GM10847 (cell line): ENCODE measurements around the gene POLR3H.

ENCODE experiments used
- POLR2A ChIP-seq: IDR thresholded peaks from 2 replicates; pipeline ENCODE4 v1.6.1; 2011; ENCODE audit not compliant: insufficient read length; ENCODE audit errors: extremely low read depth

Gene POLR3H

DNA sequence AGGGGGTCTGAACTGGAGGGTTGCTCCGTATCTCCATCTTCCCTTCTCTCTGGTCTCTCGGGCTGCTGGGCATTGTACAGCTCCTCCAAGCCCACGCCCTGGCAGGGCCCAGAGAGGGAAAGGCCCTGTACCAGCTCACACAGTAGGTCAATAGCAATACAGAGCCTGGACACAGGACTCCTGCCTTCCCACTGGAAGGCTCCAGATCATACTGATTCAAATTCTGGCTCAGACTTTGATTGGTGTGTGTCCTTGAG, 23.2 kb upstream of the POLR3H start:
- no peak for TF ChIP-seq POLR2A

DNA sequence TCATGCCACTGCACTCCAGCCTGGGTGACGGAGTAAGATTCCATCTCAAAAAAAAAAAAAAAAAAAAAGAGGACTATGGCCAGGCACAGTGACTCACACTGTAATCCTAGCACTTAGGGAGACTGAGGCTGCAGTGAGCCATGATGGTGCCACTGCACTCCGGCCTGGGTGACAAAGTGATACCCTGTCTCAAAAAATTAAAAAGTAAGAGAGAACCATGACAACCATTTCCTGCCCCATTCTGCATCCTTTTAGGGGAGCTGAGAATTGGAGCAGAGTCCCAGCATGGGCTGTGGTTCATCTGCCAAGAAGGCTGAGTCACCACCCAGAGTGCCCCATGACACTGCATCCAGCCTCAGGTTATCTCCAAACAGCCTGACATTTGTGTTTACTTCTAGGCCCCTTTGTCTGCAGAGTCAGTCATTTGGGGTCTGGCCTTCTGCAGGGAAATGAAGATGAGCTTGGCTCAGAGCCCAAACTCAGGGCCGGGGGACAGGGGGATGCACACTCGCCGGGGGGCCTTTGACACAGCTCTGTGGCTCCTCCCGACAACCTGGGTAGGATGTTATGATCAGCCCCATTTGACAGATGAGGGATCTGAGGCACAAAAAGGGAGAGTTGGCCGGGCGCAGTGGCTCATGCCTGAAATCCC, 21.3 kb upstream of the POLR3H start:
- no peak for TF ChIP-seq POLR2A

DNA sequence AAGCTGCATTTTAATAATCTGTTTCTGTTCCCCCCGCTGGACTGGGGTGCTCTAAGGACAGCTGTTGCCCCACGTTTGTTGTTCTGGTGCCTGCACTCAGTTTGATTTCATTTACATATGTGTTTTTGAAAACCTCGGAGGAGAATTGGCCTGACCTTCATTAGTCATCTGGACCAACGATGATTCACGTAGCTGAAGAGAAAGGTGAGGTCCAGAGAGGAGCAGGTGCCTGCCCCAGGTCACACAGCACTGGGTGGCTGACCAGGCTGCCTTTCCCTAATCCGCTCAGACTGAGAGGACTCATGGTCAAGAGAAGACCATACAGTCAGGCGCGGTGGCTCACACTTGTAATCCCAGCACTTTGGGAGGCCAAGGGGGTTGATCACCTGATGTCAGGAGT, 20.3 kb upstream of the POLR3H start:
- TF ChIP-seq POLR2A, result no peak

GRCh38 chr22:41563051-41563711, 18.9 kb upstream of the POLR3H start:
- TF ChIP-seq POLR2A, result no peak

DNA sequence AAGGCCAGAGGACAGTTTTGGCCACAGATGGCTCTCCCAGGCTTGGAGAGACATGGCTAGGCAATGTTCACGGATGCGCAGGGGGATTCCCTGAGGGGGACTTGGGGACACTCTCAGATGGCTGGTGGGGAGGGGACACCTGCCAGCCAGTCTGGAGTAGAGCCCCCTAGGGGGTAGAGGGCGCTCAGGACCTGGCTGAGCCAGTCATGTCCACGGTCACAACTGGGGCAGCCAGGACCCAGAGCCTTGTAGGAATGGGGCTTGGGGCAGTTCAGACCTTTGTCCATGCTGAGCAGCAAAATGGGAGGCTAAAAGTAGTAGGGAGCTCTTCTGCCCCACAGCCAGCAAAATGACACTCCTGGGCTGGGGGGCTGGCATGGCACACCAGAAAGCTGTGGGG, 18.2 kb upstream of the POLR3H start:
- no peak for TF ChIP-seq POLR2A

DNA sequence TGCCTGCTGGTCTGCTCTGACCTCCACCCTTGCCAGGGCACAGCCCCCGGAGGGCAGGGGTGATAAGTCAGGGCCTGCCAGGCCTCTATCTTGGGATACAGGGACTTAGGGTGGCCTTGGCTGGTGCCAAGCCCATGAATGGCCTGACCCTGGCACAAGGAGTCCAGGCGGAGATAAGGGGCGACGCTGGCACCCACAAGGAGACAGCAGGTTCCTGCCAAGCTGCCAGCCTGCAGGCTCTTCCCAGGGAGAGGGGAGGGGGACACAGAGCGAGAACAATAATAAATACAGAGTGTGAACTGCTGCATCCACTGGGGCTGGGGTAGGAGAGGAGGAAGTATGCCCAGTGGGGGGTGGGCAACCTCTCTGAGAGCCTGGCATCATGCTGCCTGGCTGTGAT, 17.5 kb upstream of the POLR3H start:
- TF ChIP-seq POLR2A, result no peak

DNA sequence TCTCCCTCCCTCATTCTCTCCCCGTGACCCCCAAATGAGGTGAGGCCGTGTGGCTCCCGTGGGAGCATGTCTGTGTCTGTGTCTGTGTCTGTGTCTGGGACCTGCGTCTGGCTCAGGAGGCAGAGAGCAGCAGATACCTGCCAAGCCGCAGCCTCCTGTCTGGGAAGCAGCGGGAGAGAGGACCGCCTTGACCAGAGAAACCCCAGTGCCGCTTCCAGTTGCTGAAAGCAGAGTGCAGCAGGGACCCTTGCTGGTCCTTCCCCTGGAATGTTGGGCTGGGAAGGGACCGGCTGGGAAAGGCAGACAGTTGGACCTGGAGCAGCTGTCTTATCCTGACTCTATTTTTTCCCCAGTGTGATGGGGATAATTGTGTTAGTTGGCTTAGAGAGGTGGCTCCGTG, 17.1 kb upstream of the POLR3H start:
- TF ChIP-seq POLR2A, result no peak

- no peak for TF ChIP-seq POLR2A
Observed at GRCh38 chr22:41560095-41560471, 15.8 kb upstream of the POLR3H start.

GRCh38 chr22:41557401-41558240, 13.4 kb upstream of the POLR3H start:
- TF ChIP-seq POLR2A, result no peak

GRCh38 chr22:41556561-41556960, 12.3 kb upstream of the POLR3H start:
- no peak for TF ChIP-seq POLR2A

DNA sequence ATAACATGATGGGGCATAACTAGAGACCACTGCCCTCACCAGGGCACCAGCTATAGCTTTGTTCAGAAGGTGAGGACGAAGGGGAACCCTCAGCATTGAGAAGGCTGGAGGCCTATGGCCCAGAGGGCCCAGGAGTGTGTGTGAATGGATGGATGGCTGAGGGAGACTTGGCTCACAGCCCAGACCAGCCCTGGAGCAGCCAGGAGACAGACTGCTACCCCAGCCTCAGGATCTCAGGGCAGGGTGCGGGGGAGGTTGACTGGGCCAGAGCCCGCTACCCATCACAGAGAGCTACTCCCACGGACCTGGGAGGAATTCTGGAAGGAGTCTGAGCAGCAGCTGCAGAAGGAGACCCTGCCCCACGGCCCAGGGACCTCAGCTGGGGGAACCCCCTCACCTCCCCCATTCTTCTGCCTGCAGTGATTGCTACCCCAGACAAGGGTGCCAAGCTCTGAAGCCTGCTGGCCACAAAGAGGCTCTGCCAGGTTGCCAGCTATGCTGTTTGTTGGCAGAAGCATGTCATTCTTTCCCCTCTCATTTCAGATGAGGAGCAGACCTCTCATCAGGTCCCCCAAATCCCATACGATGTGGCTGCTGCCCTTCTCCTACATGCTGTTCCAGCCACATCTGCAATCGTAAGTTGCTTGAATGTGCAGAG, 11.2 kb upstream of the POLR3H start:
- TF ChIP-seq POLR2A, result no peak

DNA sequence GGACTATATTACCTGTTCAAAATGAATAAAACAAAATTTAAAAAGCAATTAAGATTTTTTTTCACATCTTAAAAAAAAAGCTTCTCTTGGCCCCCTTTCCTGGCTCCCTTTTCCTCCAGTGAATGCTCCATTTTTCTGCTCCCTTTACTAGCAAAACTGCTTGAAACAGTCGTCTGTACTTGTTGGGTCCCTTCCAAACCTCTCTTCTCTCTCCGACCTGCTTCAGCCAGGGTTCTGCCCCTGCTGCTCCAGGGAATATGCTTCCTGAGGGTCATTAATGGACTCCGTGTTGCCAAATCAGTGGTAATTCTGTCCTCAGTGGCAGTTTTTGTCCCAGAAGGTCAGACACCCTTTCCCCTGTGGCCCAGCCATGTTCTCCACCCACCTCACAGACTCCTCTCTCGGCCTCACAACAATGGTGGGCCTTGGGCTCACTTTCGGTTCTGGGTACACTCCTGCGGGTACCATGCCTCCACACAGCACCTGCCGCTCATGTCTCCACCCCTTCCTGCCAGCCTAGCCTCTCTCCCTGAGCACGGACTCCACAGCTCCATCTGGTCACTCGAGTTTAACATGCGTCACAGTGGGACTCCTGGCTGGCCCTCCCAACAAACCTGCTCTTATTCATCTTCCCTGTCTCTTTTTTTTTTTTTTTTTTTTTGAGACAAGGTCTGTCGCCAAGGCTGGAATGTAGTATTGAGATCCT, 7.8 kb upstream of the POLR3H start:
- TF ChIP-seq POLR2A, result no peak

- no peak for TF ChIP-seq POLR2A
Observed at GRCh38 chr22:41550952-41551491, 6.8 kb upstream of the POLR3H start.

GRCh38 chr22:41548830-41549211, 4.6 kb upstream of the POLR3H start:
- no peak for TF ChIP-seq POLR2A
